ENCODE measurements around the gene MRPS10.

- TF ChIP-seq, protein P1, sequence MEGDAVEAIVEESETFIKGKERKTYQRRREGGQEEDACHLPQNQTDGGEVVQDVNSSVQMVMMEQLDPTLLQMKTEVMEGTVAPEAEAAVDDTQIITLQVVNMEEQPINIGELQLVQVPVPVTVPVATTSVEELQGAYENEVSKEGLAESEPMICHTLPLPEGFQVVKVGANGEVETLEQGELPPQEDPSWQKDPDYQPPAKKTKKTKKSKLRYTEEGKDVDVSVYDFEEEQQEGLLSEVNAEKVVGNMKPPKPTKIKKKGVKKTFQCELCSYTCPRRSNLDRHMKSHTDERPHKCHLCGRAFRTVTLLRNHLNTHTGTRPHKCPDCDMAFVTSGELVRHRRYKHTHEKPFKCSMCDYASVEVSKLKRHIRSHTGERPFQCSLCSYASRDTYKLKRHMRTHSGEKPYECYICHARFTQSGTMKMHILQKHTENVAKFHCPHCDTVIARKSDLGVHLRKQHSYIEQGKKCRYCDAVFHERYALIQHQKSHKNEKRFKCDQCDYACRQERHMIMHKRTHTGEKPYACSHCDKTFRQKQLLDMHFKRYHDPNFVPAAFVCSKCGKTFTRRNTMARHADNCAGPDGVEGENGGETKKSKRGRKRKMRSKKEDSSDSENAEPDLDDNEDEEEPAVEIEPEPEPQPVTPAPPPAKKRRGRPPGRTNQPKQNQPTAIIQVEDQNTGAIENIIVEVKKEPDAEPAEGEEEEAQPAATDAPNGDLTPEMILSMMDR (IDR thresholded peaks at IDR 0.05; ENCODE audit: extremely low read depth in 1 of 2, insufficient read depth in 1 of 2, low read depth in 1 of 2, low read length in 2 of 2) = no peak
- TF ChIP-seq EZH2 (IDR thresholded peaks at IDR 0.05; ENCODE audit: borderline replicate concordance, low read depth, low read length, severe bottlenecking) (no peak), GATA2 (IDR thresholded peaks at IDR 0.05; ENCODE audit: insufficient read depth, insufficient read length, low read depth, low read length) (no peak), MYC (IDR thresholded peaks at IDR 0.05; ENCODE audit: low read depth, low read length) (no peak), POLR2A (IDR thresholded peaks at IDR 0.05; ENCODE audit: low read depth, low read length) (no peak), JUN (IDR thresholded peaks at IDR 0.05; ENCODE audit: borderline replicate concordance, insufficient read depth, insufficient read length, low read depth) (no peak)
- TF ChIP-seq, protein P2, sequence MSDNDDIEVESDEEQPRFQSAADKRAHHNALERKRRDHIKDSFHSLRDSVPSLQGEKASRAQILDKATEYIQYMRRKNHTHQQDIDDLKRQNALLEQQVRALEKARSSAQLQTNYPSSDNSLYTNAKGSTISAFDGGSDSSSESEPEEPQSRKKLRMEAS (IDR thresholded peaks at IDR 0.05; ENCODE audit: insufficient read depth, insufficient read length) = no peak
Measured at GRCh38 chr6:42221546-42221945, 3.9 kb upstream of the MRPS10 start.
